Lower leg skin (tissue), 3 donors: ENCODE results near the gene C1orf167.

Experiments
- POLR2A ChIP-seq, 2 donors: fragments of 450-650 bp; IDR thresholded peaks; one replicate each; pipeline ENCODE4 v1.6.1; 2016 to 2017; ENCODE audit warnings: antibody characterized with exemption in 2 of 2, mild to moderate bottlenecking in 1 of 2, moderate library complexity in 1 of 2
- TF ChIP-seq, protein P1 (sequence below), 3 donors: fragments of 450-650 bp; IDR thresholded peaks; one replicate each; pipeline ENCODE4 v1.5.1; 2016; ENCODE audit warnings: antibody characterized with exemption in 3 of 3, mild to moderate bottlenecking in 3 of 3, moderate library complexity in 2 of 3

DNA sequence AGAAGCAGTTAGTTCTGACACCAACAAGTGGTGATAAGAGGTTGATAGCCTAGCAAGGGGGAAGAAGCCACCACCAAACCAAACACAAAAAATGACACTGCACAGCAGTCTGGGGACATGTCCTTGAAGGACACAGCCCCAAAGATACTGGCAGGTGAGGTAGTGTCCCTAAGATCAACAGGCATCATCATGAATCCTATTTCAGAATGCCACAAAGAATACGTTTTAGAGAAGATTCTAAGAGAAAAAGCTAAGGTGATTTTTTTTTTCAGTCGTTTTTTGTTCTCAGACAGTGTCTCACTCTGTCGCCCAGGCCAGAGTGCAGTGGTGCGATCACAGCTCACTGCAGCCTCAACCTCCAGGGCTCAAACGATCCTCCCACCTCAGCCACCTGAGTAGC is 24.2 kb downstream of the C1orf167 start:
- TF ChIP-seq, protein P1, sequence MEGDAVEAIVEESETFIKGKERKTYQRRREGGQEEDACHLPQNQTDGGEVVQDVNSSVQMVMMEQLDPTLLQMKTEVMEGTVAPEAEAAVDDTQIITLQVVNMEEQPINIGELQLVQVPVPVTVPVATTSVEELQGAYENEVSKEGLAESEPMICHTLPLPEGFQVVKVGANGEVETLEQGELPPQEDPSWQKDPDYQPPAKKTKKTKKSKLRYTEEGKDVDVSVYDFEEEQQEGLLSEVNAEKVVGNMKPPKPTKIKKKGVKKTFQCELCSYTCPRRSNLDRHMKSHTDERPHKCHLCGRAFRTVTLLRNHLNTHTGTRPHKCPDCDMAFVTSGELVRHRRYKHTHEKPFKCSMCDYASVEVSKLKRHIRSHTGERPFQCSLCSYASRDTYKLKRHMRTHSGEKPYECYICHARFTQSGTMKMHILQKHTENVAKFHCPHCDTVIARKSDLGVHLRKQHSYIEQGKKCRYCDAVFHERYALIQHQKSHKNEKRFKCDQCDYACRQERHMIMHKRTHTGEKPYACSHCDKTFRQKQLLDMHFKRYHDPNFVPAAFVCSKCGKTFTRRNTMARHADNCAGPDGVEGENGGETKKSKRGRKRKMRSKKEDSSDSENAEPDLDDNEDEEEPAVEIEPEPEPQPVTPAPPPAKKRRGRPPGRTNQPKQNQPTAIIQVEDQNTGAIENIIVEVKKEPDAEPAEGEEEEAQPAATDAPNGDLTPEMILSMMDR (IDR thresholded peaks at IDR 0.05) = no peak
- TF ChIP-seq POLR2A (IDR thresholded peaks at IDR 0.05) = no peak
